ENCODE results near the gene CIC. TPM values are rescaled to one million over a fixed set of nuclear protein-coding genes. Genes with fewer than 3 reads are reported as not detected.

CIC gene
- 13.5 TPM for total RNA-seq (2013)
- 10 to 100 TPM in 1 of 3 donors, under 1 TPM in 2; 0.62 to 42.2 (median 0.87) TPM for polyA plus RNA-seq
- 29.2 and 37.5 TPM in 2 replicates for polyA minus RNA-seq
- 35.2 to 192 (median 67.2) reads per million in 11 experiments for total RNA-seq

DNA sequence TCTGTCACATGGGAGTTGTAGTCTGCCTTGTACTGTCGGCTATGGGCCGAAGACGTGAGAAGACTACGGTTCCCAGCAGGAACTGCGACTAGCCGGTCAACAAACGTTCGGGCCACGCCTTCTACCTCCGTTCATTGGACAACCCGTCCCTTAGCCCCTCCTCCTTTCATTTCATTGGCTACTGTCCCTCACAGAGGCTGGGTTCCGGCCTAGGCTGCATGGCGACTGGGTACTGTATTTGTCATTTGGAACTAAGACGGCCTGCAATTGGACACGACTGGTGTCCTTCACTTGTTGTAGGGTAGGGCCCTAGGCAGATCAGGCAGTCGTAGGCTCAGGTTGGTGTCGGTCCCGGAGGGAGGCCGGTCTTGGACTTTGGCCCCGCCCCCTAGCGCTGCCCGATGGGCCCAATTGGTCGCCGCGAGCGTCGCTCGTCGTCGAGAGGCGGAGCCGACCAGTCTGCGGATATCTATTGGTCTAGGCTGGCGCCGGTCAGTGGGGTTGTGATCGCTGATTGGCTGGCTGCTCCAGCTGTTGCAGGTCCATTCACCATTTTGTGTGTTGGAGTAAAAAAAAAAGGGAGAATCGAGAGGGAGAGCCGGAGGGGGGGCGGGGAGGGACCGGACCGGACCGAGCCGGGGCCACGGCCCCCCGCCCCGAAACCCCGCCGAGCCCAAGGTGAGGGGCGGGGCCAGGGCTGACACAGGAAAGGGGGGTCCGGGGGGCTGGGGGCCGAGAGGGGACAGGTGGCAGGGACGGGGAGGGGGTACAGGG lies at the start of gene CIC:
Gene CIC, plus strand, starts transcription at position 549 of the 774 bp plus-strand sequence. CDS start 2,532 bp downstream, outside the sequence.
- peaks cover 44% of the 10 kb centered on the region for H3K79me2 ChIP-seq (ENCODE audit: insufficient read depth, low read length)
- H3K27me3 ChIP-seq (ENCODE audit: control insufficient read depth in 2 of 2, insufficient read depth in 2 of 2, low read length in 2 of 2): no peaks in the 10 kb centered on the region
- peak within 1 kb of the TSS; percentile 84 to 95 for H3K4me3 Mint-ChIP-seq
- peaks cover 30 to 35% of the 10 kb centered on the region in 2 donors for H3K4me1 ChIP-seq (ENCODE audit: control insufficient read depth in 1 of 2, insufficient read depth in 2 of 2, low read length in 2 of 2)
- H4K20me1 ChIP-seq (ENCODE audit: insufficient read depth, low read length): peaks cover 10% of the 10 kb centered on the region
- no peaks in the 10 kb centered on the region for H3K9me3 ChIP-seq (replicated peaks in 1 of 2; ENCODE audit: control insufficient read depth in 1 of 2, insufficient read depth in 1 of 2, low read length in 2 of 2)
- peak within 1 kb of the TSS; percentile 92 for H3K4me2 ChIP-seq (replicated peaks; ENCODE audit: extremely low read depth, low read length, poor library complexity, severe bottlenecking)
- H3K27me3 Mint-ChIP-seq (ENCODE audit: low read depth in 3 of 3): peaks cover 0 to 1% (median 1%) of the 10 kb centered on the region in 3 donors
- H3K4me3 ChIP-seq (replicated peaks in 1 of 3; ENCODE audit: low read depth in 2 of 3, low read length in 3 of 3): peak within 1 kb of the TSS; percentile 73 to 88 (median 76)
- H3K9me3 Mint-ChIP-seq: peaks cover 0 to 2% (median 0%) of the 10 kb centered on the region in 7 donors
- H3K4me1 Mint-ChIP-seq: peaks cover 29% of the 10 kb centered on the region
- peak within 1 kb of the TSS; percentile 90 to 99 for H3K27ac ChIP-seq (ENCODE audit: low read depth in 1 of 2, low read length in 2 of 2)
- H3K9ac ChIP-seq (ENCODE audit: insufficient read depth, low read length, poor library complexity, severe bottlenecking): peak within 1 kb of the TSS; percentile 89
- WGBS (ENCODE audit: insufficient coverage): under 1% methylated on average over 35 of the region's 52 CpGs
- TF ChIP-seq, protein P1, sequence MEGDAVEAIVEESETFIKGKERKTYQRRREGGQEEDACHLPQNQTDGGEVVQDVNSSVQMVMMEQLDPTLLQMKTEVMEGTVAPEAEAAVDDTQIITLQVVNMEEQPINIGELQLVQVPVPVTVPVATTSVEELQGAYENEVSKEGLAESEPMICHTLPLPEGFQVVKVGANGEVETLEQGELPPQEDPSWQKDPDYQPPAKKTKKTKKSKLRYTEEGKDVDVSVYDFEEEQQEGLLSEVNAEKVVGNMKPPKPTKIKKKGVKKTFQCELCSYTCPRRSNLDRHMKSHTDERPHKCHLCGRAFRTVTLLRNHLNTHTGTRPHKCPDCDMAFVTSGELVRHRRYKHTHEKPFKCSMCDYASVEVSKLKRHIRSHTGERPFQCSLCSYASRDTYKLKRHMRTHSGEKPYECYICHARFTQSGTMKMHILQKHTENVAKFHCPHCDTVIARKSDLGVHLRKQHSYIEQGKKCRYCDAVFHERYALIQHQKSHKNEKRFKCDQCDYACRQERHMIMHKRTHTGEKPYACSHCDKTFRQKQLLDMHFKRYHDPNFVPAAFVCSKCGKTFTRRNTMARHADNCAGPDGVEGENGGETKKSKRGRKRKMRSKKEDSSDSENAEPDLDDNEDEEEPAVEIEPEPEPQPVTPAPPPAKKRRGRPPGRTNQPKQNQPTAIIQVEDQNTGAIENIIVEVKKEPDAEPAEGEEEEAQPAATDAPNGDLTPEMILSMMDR (IDR thresholded peaks at IDR 0.05): no peak
- H3K27ac Mint-ChIP-seq: peak within 1 kb of the TSS in 4 of 7 donors; percentile 98 to 99 (median 99)
- peaks cover 15 to 24% of the 10 kb centered on the region in 2 donors for H3K36me3 Mint-ChIP-seq
- intact Hi-C loops (cut with micrococcal nuclease): loop anchor here (1.0 to 2.0 kb wide), 3 partner anchors 14 to 27 kb away; partner anchors contain the start of genes ERF (in 2 of the 2) and GSK3A (in 1 of the 2)
- peak; percentile 100 for DNase-seq
- H2AFZ ChIP-seq (ENCODE audit: insufficient read depth, low read depth, low read length, poor library complexity, severe bottlenecking): peak within 1 kb of the TSS; percentile 83
- peaks cover 21 to 22% of the 10 kb centered on the region in 2 donors for H3K36me3 ChIP-seq (replicated peaks in 1 of 2; ENCODE audit: control insufficient read depth in 1 of 2, insufficient read depth in 2 of 2, low read length in 2 of 2)

Data from CD14-positive monocyte (primary cell).